ENCODE results near the gene PLCB4.

The PLCB4 gene

DNA sequence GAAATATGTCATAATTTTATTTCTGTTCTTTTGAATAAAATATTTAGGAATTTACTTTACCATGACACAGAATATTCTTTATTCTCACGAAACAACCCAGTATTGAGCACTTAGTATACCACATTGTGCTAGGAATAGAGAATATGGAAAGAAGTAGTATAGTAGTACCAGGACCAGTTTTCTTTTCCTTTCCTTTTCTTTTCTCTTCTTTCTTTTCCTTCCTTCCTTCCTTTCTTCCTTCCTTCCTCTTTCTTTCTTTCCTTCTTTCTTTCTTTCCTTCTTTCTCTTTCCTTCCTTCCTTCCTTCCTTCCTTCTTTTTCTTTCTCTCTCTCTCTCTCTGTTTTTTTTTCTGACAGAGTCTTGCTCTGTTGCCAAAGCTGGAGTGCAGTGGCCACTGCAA, 7.5 kb upstream of the PLCB4 start:
- no peak for DNase-seq (ENCODE audit: low read depth in 2 of 2)

DNA sequence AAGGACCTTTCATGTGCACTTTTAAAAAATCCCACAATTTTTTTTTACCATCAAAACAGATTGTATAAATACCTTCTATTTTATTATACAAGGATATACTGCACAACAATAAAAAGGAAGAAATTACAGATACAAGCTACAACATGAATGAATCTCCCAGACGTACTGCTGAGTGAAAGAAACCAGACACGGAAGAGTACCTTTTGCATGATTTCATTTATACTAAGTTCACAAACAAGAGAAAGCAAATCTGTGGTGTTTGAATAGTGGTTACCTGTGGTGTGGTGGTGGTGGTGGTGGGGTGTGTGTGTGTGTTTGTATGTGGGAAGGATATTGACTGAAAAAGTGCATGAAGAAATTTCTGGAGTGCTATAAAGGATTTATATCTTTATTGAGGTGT, 6.8 kb upstream of the PLCB4 start:
- DNase-seq (ENCODE audit: low read depth in 2 of 2): no peak

DNA sequence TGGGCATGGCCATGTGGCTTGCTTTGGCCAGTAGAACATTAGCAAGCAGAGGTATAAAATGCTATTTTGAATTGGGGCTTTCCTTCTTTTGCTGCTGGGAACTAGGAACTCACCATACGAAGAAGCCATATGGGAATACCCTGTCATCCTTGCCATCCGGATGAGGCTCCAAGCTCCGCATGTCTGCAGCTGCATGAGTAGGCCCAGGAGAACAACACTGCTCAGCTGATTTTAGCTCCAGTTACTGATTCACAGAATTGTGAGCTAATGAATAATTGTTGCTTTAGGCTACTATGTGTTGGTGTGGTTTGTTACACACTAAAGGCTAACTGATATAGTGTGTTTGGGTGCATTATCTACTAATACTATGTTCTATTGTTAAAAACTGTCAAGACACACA, 2.7 kb upstream of the PLCB4 start:
- DNase-seq (ENCODE audit: low read depth in 2 of 2): no peak

DNA sequence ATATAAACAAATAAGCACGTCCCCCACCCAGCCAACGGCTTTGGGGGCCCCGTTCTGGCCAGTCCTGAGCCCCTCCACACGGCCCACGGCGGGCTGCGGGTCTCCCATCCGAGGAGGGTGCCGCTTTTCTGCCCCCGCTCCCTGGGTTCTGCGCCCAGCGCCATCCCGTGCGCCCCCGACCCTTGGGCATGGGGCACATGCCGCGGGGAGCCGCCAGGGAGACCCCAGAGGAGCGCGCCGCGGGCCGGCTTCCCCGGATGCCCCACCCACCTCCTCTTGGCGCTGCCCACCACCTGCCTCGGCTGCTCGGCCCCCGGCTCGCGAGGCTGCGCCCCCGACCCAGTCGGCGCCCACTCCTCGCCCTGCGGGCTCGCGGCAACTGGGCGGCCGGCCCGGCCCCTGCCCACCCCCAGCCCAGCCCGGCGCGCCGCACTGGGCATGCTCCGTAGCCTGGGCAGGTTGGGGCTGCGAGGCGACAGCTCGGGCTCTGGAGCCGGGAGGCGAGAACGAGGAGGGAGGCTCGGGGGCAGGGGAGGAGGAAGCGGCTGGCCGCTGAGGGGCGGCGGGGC, 570 bp upstream of the PLCB4 start:
- no peak for DNase-seq (ENCODE audit: low read depth in 2 of 2)

DNA sequence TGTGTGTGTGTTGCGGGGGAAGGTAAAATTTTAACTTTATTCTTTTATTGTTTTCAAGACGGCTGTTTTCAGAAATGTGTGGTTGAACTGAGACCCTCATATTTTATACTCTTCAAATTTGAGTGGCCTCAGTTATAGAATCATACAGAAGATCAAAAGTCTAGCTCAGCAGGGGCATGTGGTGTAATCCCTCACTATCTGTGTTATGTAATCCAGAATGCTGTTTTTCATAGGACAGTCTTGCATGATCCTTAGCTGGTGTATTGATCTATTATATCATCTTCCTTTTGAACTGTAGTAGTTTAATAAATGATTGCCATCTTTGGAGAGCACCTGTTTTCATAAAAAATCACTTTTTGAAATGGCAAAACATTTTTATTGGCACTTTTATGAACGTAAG, 1.4 kb downstream of the PLCB4 start:
- no peak for DNase-seq (ENCODE audit: low read depth in 2 of 2)

DNA sequence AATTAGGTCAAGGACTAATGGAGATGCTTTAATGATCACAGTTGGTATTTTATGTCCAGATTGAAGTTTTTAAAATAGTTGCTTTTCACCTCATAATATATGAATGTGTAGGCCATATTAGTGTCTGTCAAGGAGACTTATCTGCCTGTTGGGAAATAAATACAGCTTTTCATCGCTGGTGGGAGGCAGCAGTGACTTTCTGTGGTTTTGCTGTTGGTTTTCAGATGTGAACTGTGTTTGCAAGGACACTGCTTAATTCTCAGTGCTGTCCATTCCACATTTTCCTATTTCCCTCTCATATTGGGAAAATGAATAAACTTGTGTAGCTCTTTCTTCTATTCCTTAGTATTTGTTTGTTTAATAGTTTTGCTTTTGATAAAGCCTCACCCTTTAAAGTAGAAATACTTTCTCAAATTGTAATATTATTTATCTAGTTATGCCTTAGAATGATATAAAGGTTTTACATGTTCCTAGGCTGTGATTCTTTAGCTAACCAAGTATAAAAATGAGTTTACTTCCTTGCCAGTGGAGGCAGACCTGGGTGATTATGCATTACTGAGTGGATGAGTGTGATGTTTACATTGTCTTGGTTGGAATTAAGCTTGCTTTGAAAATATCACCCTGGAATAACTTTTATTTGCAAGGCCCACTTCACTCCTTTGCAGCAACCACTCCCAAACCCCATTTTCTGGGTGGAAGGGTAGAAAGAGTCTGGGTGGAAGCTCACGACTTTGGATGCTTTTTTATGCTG, 3.3 kb downstream of the PLCB4 start:
- no peak for DNase-seq (ENCODE audit: low read depth in 2 of 2)

DNA sequence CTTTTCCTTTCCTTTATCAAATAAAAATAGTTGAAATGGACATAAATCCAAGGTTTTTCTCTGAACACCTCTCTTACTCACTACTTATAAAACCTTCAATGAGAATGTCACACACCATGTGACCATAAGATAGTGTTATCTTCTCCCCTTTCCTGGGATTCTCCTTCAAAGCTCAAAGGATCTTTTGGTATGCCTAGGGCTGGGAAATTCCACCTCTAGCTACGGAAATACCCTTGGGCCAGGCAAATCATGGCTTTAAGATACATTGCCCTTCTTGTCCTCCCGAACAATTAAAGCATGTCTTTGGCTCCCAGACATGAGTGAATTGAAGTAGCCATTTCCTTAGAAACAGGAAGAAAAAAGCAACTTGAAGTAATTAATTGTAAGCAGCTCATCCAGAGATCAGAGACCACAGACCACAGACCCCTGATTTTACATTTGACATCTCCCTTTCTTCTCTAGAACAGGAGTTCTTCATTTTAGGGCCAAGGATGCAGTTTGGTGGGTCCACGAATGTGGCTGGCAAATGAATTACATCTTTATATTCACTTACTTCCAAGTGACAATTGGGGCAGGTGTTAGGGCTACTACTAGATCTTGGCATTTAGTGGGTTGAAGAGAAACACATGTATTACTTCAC, 4.1 kb downstream of the PLCB4 start:
- DNase-seq (ENCODE audit: low read depth in 2 of 2): no peak

DNA sequence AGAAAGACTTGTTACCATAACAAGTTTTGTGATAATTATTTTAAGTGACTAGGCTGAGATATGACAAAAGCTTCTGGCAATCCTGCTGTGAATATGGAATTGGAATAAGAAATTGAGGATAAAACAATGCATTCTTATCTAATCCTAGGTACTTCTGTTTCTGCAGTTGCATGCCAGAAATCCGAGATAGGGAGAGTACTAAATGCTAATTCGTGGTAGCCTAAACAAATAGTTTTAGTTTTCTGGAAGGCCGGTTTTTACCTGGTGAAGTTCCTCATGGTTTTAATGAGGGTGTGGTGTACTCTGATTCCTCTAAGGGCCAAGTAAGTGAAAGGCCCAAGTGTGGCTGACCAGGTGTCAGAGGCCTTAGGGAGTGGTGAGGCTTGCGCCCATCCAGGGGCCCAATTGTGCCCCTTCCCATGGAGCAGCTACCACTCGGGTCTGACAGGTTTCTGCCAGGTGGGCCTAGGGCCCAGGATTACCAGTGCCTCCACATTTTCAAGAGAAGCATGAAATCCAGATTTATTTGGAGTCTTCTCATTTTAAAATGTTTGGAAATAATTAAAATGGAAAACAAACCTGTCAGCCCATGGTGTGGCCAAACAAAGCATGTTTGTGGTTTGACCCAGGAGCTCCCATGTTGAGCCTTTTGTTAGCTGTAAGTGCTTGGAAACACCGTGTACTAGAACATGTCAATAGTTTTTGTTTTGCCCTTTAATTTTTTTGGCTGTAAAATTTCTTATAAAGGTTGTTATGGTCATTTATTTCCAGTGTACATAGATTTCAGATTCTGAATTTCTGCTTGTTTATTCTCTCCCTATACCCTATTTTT, 6.6 kb downstream of the PLCB4 start:
- no peak for DNase-seq (ENCODE audit: low read depth in 2 of 2)

DNA sequence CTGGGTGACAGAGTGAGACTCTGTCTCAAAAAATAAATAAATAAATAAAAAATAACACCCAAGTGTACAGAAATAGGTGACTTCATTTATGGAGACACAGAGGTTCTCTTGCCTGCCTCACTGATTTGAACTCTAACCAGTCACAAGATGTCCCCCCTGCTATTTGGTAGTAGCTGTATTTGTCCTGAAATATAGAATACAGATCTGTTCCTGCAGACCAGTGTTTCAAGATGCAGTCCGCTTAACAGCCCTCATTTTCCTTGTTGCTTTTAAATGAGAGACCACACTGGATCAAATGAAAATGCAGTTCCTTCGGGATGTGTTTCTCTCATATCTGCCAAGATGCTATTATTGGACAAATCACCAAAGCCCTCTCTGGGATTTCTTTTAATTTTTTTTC, 7.6 kb downstream of the PLCB4 start:
- no peak for DNase-seq (ENCODE audit: low read depth in 2 of 2)

DNA sequence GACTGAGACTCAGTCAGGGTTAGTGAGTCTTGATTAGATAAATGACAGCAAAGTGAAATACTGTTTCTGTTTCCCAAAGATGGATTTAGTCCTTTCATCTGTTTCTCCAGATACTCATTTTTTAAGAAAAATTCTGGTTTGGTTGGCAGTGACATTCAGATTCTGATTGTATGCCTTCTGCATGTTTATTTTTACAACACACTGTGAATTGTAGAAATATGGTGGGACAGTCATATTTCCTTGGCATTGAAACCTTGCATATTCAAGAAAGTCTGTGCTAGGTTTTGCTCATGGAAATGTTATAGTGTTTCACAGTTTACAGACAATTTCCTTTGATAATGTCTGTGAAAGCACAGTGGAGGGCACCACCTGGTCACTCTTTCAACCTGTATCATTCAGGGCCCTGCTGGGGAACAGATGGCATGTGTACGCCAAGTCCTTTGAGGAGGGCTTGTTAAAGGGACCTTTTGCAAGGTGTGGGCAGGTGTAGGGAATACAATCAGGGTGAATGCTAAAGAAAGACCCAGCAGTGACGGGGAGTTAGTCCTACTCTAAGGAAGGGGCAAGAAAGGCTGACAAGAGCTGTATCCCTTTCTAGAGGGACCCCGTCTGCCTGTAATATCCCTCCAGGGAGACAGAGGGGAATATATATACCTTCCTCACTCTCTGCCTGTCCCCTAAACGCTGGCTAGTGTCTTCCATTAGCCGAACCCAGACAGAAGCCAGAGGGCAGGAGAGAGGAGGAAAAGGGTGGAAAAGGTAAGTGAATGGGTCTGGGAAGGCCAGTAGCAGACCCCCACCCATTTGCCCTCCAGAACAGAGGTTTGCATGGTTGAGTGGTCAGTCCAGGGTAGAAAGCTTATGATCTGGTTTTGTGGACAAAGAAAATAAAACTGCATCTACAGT, 10.2 kb downstream of the PLCB4 start:
- no peak for DNase-seq (ENCODE audit: low read depth in 2 of 2)

DNA sequence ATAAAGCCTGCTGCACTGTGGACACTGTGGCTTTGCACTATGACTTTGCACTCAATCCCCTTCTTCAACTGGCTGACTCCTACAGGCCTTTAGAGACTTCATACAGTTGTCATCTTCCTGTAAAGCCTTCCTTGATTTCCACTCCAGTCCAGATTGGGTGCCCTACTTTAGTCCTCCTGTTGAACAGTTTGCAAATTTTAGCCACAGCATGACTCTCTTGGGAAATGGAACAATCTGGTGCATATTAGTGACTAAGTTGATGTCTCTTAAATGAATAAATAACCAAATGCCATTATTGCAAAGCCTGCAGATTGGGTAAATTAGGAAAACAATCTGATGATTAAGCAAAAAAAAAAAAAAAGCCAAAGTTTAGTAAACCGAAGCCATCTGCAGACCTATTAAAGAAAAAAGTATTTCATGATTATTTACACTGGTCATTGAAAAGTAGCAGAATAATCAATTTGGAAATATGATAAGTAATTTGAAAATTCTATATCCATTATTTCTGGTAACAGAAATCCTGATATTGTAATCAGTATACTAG, 12.6 kb downstream of the PLCB4 start:
- no peak for DNase-seq (ENCODE audit: low read depth in 2 of 2)

DNA sequence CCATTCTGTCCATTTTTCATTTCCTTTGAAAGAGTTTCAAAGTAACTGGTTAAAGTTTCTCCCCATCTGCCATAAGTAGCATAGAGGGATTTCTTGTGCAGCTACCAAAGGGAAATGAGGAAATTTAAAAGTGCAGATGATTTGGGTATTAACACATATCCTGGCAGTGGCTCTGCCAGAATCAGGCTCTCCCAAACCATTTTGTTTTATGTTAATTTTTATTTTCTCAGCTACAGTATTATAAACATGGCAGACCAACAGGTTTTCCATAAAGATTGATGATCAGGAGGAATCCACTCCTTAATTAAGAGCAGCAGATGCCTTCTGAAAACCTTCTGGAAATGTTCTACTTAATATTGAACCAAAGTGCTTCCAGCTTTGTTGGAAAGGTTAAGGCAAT, 13.9 kb downstream of the PLCB4 start:
- no peak for DNase-seq (ENCODE audit: low read depth in 2 of 2)

DNA sequence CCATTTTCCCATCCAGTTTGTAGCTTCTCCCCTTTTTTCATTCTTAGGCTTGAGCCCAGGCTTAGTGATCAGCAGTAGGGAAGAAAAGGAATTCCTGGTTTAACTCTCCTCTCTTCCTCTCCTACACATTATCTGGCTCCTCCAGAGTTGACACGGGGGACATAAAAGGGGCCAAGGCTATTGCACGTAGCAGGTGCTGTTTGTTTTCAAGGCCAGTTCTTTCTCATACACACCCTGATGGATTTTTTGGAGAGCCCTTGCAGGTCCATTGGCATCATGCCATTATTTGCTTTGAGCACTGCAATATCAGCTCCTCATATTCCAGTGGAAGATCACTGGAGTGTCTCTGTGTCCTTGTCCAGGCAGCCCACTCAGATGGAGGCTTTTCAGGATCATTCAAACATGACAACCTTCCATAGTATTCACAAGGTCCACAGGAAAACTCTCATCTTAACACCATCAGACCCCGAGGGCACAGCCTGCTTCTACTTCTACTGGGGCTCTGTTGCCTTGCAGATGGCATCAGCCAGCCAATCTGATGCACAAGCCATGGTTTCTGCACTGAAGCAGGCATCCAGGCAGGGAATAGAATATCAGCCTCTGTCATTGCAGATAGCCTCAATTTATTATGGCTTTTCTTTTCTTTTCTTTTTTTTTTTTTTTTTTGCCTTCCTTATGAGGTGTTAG, 18.8 kb downstream of the PLCB4 start:
- DNase-seq (ENCODE audit: low read depth in 2 of 2): no peak

DNA sequence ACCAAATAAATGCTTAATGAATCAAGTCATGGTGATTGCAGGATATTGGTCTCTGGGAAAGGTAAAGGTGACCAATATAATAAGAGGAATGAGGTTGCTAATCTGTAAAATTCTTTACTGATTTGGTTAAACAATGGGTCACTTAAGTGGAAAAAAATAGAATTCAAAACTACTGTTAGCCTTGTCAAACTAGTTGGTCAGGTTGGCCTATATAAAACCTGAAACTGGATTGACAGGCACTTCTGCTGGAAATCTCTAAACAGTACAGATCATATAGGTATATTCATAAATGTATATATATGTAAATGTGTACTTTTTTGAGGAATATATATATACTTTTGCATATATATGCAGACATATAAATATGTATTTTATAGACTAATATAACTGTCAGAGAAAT, 19.7 kb downstream of the PLCB4 start:
- no peak for DNase-seq (ENCODE audit: low read depth in 2 of 2)

DNA sequence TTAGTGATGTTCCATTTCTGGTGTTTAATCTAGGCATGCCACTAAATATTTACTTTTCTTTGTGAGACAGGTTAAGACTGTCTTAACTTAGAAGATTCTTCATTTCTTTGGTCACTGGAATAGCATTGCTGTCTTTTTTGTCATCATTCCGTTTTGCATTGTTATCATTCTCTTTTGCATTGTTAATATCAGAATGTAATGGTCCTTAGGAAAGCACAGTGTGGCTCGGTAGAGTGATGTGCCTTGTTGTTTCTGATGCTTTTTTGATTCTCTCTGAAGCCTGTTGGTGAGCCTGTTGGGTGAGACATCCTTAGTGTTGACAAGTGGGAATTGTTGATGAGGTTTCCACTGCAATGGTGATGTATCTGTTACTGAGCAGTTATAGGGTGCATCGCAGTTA, 23.2 kb downstream of the PLCB4 start:
- no peak for DNase-seq (ENCODE audit: low read depth in 2 of 2)

DNA sequence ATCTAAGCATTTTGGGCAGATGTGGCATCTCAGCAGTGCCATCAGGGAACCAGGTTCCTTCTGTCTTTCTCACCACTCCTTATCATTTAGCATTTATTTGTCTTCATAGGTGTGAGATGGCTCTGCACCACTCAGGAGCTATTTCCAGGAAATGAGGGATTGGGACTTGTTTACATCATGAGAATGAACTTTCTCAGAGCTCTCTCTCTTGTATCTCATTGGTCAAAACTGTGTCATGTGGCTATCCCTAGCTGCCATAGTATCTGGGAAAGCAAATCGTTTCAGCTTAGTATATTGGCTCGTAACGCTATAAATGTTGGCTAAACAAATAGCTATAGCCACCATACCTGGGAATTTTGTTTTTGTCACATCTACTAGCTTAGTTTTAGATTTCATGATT, 23.8 kb downstream of the PLCB4 start:
- DNase-seq (ENCODE audit: low read depth in 2 of 2): no peak

DNA sequence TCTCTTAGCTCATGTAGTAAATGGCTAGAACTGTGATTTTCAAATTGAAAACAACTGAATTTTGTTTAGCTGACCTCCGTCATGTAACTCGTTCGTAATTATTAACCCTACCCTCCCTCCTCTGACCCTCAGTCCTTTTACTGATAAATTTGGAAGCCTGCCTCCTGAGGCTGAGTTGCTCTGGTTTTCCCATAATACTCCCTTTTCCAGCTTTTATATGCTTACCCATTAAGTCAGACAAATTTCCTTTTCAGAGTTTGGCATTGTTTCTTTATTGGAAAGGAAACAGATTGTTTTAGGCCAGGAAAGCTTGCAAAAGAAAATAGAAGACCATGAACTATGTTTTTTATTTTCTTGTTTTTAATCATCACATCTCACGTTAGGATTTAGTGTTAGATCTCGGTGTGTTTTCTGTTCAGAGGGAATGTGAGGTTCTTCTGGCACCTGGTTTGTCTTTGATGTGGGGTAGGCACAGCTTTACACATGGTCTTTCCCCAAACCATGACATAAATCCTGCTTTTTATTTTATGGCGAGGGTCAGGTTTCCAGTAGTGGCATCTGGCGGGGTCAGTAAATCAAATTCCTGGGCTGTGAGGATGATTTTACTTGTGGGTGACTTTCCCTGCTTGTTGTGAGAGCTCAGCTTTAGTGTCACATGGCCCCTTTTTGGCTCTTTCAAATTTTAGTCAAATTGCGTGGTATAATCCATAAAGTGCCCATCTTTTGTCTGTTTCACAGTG, 24.5 kb downstream of the PLCB4 start:
- DNase-seq (ENCODE audit: low read depth in 2 of 2): no peak

DNA sequence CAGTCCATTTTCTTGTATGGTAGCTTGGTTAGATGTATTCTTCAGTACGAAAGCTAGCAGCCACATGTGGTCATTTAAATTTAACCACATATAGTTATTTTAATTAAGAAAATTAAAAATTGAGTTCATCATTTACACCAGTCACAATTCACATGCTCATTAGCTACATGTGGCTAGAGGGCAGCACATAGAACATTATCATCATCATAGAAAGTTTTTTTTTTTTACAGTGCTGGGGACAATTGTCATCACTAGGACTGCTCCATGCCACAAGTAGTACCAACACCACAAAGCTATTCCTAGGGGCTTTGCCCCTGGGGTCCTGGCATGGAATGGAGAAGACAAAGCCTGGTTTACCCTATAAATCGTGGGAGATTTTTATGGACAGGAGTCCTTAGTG, 30.5 kb downstream of the PLCB4 start:
- DNase-seq (ENCODE audit: low read depth in 2 of 2): no peak

DNA sequence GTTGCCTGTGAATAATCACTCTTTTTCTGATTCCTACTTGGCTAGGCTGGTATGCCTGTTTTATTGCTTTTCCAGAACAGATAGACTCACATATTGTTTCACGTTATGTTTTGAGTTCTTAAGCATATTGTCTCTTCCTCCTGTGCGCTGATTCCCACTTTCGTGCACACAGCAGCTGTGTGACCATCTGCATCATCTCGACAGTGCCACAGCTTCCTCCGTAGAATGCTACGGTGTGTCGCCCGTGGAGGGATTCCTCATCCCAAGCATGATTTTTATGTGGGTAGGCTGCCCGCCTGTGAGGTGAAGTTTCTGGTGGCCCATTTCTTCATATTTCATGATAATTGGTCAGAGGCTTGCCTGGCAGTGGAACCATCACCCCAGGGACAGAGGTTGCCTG, 31.8 kb downstream of the PLCB4 start:
- no peak for DNase-seq (ENCODE audit: low read depth in 2 of 2)

DNA sequence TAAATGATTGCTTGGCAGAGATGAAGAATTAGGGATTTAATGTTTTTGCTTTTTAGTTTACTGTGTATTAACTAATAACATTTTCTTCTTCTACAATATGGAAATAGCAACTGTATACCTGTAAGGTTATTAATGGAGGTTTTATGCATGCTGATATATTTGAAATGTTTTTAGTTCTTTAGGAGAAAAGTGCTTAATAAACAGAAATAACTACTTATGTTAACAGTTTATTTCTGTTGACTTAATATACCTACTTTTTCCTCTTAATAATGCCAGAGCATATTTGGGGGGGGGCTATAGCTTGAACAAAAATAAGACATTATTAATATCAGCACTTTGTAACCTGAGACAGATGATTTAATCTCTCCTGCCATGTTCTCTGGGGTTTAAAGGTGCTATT, 33.6 kb downstream of the PLCB4 start:
- DNase-seq (ENCODE audit: low read depth in 2 of 2): no peak
